ENCODE measurements around the gene CRTC1. TPM values are rescaled to one million over a fixed set of nuclear protein-coding genes. Genes with fewer than 3 reads are reported as not detected.

Gene CRTC1
- total and polyA plus RNA-seq, 3 donors from 2014 or later: 15.6 to 32.1 (median 28.1) TPM

GRCh38 chr19:18742838-18743783 is 59.6 kb downstream of the CRTC1 start:
- intact Hi-C loops (cut with DNase I; ENCODE audit: low total_unique reads): no loop called here
- H3K4me1 ChIP-seq: peaks cover 43% of the 10 kb centered on the region
- TF ChIP-seq POLR2A (IDR thresholded peaks at IDR 0.05): no peak
- TF ChIP-seq CTCF (IDR thresholded peaks at IDR 0.05): no peak
- H3K9me3 ChIP-seq: no peaks in the 10 kb centered on the region
- 50 to 71% methylated on average over 16 to 33 of the region's 38 CpGs for WGBS, 2 donors
- no peaks in the 10 kb centered on the region for H3K27me3 ChIP-seq
- H3K4me3 ChIP-seq: no peak overlapping the region
- H3K36me3 ChIP-seq (ENCODE audit: low read depth, missing control alignments): no peaks in the 10 kb centered on the region
- no peak overlapping the region for H3K27ac ChIP-seq
- peak; percentile 94 for DNase-seq

- no peaks in the 10 kb centered on the region for H3K36me3 ChIP-seq (ENCODE audit: low read depth, missing control alignments)
- H3K27me3 ChIP-seq: no peaks in the 10 kb centered on the region
- H3K4me1 ChIP-seq: peaks cover 43% of the 10 kb centered on the region
- WGBS, 2 donors: 83 to 88% methylated on average over 10 to 34 of the region's 36 CpGs
- TF ChIP-seq CTCF (IDR thresholded peaks at IDR 0.05) (no peak), POLR2A (IDR thresholded peaks at IDR 0.05) (no peak)
- no peaks in the 10 kb centered on the region for H3K9me3 ChIP-seq
- DNase-seq: no peak
- H3K27ac ChIP-seq: no peak overlapping the region
- intact Hi-C loops (cut with DNase I; ENCODE audit: low total_unique reads): no loop called here
- no peak overlapping the region for H3K4me3 ChIP-seq
Measured at GRCh38 chr19:18743784-18744418, 60.4 kb downstream of the CRTC1 start.

DNA sequence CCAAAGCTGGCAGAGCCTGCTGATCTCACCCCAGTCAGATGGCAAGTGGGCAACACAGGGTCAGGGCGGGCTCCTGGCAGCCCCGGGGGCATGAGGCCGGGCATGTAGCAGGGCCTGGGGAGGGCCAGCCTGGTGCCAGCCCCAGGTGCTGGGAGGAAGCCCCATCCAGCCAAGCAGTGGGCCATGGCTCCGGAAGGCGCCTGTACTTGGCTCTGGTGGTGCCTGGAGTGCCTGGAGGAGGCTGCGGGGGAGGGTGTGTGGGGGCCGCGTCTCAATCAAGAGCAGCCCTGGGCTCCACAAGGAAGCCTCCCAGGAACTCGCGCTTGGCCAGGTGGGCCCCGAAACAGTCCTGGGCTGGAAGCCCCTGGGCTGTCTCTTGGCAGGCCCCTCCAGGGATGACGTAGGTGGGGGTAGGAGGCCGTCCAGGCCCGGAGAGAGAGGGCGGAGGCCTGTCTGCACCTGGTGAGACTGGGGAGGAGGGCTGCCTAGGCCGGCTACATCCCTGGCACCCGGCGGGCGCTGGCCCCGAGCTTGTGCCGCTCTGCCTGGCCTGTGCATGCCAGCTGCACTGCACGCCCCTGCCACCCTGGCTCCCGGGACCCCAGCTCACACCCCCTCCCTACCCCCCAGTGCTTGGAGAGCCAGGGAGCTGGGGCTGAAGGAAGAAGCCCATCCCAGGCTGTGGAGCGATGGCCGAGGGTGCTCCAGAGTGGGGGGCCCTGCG is 61.7 kb downstream of the CRTC1 start:
- Histone ChIP-seq H3K9me3 (no peaks in the 10 kb centered on the region), H3K27me3 (no peaks in the 10 kb centered on the region), H3K36me3 (ENCODE audit: low read depth, missing control alignments) (no peaks in the 10 kb centered on the region), H3K4me1 (peaks cover 43% of the 10 kb centered on the region), H3K27ac (no peak overlapping the region), H3K4me3 (no peak overlapping the region)
- WGBS, 2 donors: 71 to 91% methylated on average over 6 to 20 of the region's 26 CpGs
- intact Hi-C loops (cut with DNase I; ENCODE audit: low total_unique reads): no loop called here
- DNase-seq: peak; percentile 87
- TF ChIP-seq CTCF (IDR thresholded peaks at IDR 0.05) (no peak), POLR2A (IDR thresholded peaks at IDR 0.05) (no peak)

DNA sequence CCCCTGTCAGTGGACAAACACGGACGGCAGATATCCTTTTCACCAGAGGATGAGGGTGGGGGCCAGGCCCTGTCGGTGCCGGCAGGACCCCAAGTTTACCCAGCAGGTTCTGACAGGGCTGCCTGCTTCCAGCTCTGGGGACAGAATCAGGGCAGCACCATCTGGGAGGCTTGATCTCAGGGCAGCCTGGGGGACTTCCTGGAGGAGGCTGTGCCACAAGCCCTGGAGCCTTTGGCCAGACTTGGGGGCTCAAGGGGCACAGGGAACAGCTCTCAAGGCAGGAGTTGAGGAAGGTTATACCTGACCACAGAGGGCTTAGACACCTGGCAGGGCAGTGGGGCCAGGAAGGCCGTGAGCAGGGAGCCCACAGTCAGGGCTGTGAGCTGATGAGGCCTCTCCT is 62.5 kb downstream of the CRTC1 start:
- intact Hi-C loops (cut with DNase I; ENCODE audit: low total_unique reads): no loop called here
- WGBS, 2 donors: 83% methylated on average over 5 of the region's 5 CpGs; no CpG with 5 or more reads in 1 of the 2 donors
- Histone ChIP-seq H3K36me3 (ENCODE audit: low read depth, missing control alignments) (no peaks in the 10 kb centered on the region), H3K9me3 (no peaks in the 10 kb centered on the region), H3K27ac (no peak overlapping the region), H3K4me3 (no peak overlapping the region), H3K4me1 (peaks cover 43% of the 10 kb centered on the region), H3K27me3 (no peaks in the 10 kb centered on the region)
- TF ChIP-seq CTCF (IDR thresholded peaks at IDR 0.05) (no peak), POLR2A (IDR thresholded peaks at IDR 0.05) (no peak)
- no peak for DNase-seq
